Measurements from ENCODE around the gene SHISA2.

- TF ChIP-seq CTCF (IDR thresholded peaks at IDR 0.05) (no peak), POLR2AphosphoS5 (IDR thresholded peaks at IDR 0.05; ENCODE audit: low read depth, low read length) (no peak), REST (IDR thresholded peaks at IDR 0.05; ENCODE audit: insufficient read depth in 1 of 2, low read depth in 2 of 2, low read length in 1 of 2) (no peak), TCF7L2 (IDR thresholded peaks at IDR 0.05; ENCODE audit: low read depth, low read length) (no peak), SIN3A (IDR thresholded peaks at IDR 0.05; ENCODE audit: borderline replicate concordance, insufficient read depth, low read depth, low read length) (no peak)
Observed at GRCh38 chr13:26095846-26096610, 44.2 kb upstream of the SHISA2 start.
